ENCODE data around the gene TENT4A. TPM values are rescaled to one million over a fixed set of nuclear protein-coding genes. Genes with fewer than 3 reads are reported as not detected.

The TENT4A gene
- total RNA-seq, 1 experiment from 2014 or later: 32.3 TPM

DNA sequence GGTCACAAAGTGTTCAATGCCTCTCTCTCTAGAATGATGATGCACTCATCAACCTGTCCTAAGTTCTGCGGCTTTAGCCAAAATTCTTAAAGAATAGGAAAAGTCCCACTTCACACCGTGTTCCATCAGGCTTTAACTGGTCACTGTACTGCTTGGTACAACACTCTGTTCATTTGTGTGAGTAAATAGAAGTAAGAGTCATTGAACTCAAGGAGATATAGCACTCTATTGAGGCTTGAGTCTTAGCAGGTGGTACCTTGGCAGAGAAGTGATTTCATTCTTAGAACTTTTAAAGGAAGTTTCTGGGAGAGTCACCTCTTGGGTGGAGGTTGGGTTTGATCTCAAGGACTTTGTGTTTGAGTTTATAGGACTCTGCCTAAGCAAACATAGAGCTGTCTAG is 92.6 kb downstream of the TENT4A start:
- CTCF ChIA-PET: no interaction called here
- Mint-ChIP-seq H3K36me3 (ENCODE audit: insufficient read depth, unreplicated experiment) (no peaks in the 10 kb centered on the region), H3K27me3 (ENCODE audit: insufficient read depth, unreplicated experiment) (peaks cover 15% of the 10 kb centered on the region), H3K4me3 (ENCODE audit: unreplicated experiment) (no peak overlapping the region), H3K27ac (ENCODE audit: unreplicated experiment) (no peak overlapping the region), H3K4me1 (ENCODE audit: low read depth, unreplicated experiment) (no peaks in the 10 kb centered on the region), H3K9me3 (ENCODE audit: unreplicated experiment) (peaks cover 19% of the 10 kb centered on the region)
- Histone ChIP-seq H3K27me3 (replicated peaks; ENCODE audit: control insufficient read depth, insufficient read depth, low read length) (no peaks in the 10 kb centered on the region; the same call in 1 of the 2 replicates), H3K4me1 (no peaks in the 10 kb centered on the region), H3K36me3 (ENCODE audit: control insufficient read depth, insufficient read depth, low read length) (no peaks in the 10 kb centered on the region), H3K9me3 (no peaks in the 10 kb centered on the region), H3K4me3 (ENCODE audit: low read depth, low read length) (no peak overlapping the region)
- intact Hi-C loops (cut with micrococcal nuclease; ENCODE audit: unreplicated experiment): no loop called here
- TF ChIP-seq, protein P1, sequence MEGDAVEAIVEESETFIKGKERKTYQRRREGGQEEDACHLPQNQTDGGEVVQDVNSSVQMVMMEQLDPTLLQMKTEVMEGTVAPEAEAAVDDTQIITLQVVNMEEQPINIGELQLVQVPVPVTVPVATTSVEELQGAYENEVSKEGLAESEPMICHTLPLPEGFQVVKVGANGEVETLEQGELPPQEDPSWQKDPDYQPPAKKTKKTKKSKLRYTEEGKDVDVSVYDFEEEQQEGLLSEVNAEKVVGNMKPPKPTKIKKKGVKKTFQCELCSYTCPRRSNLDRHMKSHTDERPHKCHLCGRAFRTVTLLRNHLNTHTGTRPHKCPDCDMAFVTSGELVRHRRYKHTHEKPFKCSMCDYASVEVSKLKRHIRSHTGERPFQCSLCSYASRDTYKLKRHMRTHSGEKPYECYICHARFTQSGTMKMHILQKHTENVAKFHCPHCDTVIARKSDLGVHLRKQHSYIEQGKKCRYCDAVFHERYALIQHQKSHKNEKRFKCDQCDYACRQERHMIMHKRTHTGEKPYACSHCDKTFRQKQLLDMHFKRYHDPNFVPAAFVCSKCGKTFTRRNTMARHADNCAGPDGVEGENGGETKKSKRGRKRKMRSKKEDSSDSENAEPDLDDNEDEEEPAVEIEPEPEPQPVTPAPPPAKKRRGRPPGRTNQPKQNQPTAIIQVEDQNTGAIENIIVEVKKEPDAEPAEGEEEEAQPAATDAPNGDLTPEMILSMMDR (IDR thresholded peaks at IDR 0.05; ENCODE audit: insufficient read depth in 1 of 2, low read depth in 1 of 2, low read length in 1 of 2, severe bottlenecking in 1 of 2, unreplicated experiment in 1 of 2): no peak
- no peak for DNase-seq
- POLR2A ChIA-PET: no interaction called here
- no TSS peak for BruUV-seq (replicated peaks)

Other genes starting within 250 kb of the TENT4A start
- 93.8 and 105 TPM in 2 replicates for gene NSUN2, start 80.4 kb upstream of the TENT4A start, total RNA-seq (2022)
- 19.4 and 22.0 TPM in 2 replicates for gene SRD5A1, start 80.0 kb upstream of the TENT4A start, total RNA-seq (2022)

Measured in Caco-2 (cell line).